HEK293 (cell line): ENCODE measurements around the gene OGFOD2.
A peak's percentile ranks its signal among the peaks of the same experiment; 100 is the strongest.

Experiments
- CTCF ChIA-PET: fragments of 350-600 bp; formaldehyde crosslinking; extraction: SDS; loops from one replicate; lab custom pipeline; 2021; ENCODE audit warnings: antibody characterized with exemption; lab: Yijun Ruan, JAX
- POLR2A ChIA-PET: fragments of 300-600 bp; formaldehyde crosslinking; extraction: SDS; loops from one replicate; lab custom pipeline; 2020; ENCODE audit warnings: antibody characterized with exemption, inconsistent platforms; lab: Yijun Ruan, JAX
- H3K27ac ChIP-seq: fragments of 200-500 bp; sonication (Bioruptor generic); 2 replicates; pipeline ENCODE4 v1.5.1; 2014; ENCODE audit warnings: low read depth, low read length, control low read depth, inconsistent platforms; ENCODE audit errors: extremely low read depth
- H3K36me3 ChIP-seq, 2 experiments: fragments of 200-500 bp in 1 of 2; sonication (Bioruptor generic) in 1 of 2; 1 replicate in 1 of 2; 2 replicates in 1 of 2; pipeline ENCODE4 v1.5.1; 2014 to 2017; ENCODE audit warnings: inconsistent platforms in 2 of 2, low read length in 2 of 2; ENCODE audit not compliant: control insufficient read depth in 2 of 2, insufficient read depth in 1 of 2
- H3K4me1 ChIP-seq: fragments of 200-500 bp; sonication (Bioruptor generic); 2 replicates; pipeline ENCODE4 v1.5.1; 2014; ENCODE audit warnings: mild to moderate bottlenecking, low read length, inconsistent platforms; ENCODE audit not compliant: control insufficient read depth, insufficient read depth
- H3K4me3 ChIP-seq: 2 replicates; pipeline ENCODE4 v1.5.1; 2011; ENCODE audit warnings: low read depth, mild to moderate bottlenecking, control low read depth, low read length, moderate library complexity
- H3K9me3 ChIP-seq: fragments of 200-500 bp; sonication (Bioruptor generic); 2 replicates; pipeline ENCODE4 v1.5.1; 2014; ENCODE audit warnings: low read depth, low read length, inconsistent platforms; ENCODE audit not compliant: control insufficient read depth, insufficient read depth
- EGR2 ChIP-seq: fragments of 450-650 bp; formaldehyde crosslinking; IDR thresholded peaks from 2 replicates; pipeline ENCODE4 v1.5.1; 2016; ENCODE audit warnings: low read depth, missing biosample characterization, missing genetic modification characterization
- KLF1 ChIP-seq: fragments of 450-650 bp; formaldehyde crosslinking; IDR thresholded peaks from 2 replicates; pipeline ENCODE4 v1.5.1; 2016; ENCODE audit warnings: missing biosample characterization, missing genetic modification characterization
- KLF10 ChIP-seq: fragments of 450-650 bp; IDR thresholded peaks from 2 replicates; pipeline ENCODE4 v1.5.1; 2018; ENCODE audit warnings: missing biosample characterization, mild to moderate bottlenecking, missing genetic modification characterization
- KLF16 ChIP-seq: fragments of 450-650 bp; formaldehyde crosslinking; IDR thresholded peaks from 2 replicates; pipeline ENCODE4 v1.5.1; 2017; ENCODE audit warnings: missing biosample characterization, missing genetic modification characterization
- KLF8 ChIP-seq: fragments of 450-650 bp; formaldehyde crosslinking; IDR thresholded peaks from 2 replicates; pipeline ENCODE4 v1.5.1; 2016; ENCODE audit warnings: missing biosample characterization, missing genetic modification characterization
- SCRT2 ChIP-seq: fragments of 450-650 bp; formaldehyde crosslinking; IDR thresholded peaks from 2 replicates; pipeline ENCODE4 v1.5.1; 2016; ENCODE audit warnings: missing biosample characterization, missing genetic modification characterization
- SP2 ChIP-seq: fragments of 450-650 bp; formaldehyde crosslinking; IDR thresholded peaks from 2 replicates; pipeline ENCODE4 v1.5.1; 2016; ENCODE audit warnings: missing biosample characterization, missing genetic modification characterization
- SP7 ChIP-seq: fragments of 450-650 bp; formaldehyde crosslinking; IDR thresholded peaks from 2 replicates; pipeline ENCODE4 v1.5.1; 2016; ENCODE audit warnings: missing biosample characterization, missing genetic modification characterization
- YY1 ChIP-seq: fragments of 450-650 bp; formaldehyde crosslinking; IDR thresholded peaks from 2 replicates; pipeline ENCODE4 v1.5.1; 2018; ENCODE audit warnings: missing biosample characterization, missing genetic modification characterization
- YY2 ChIP-seq: fragments of 450-650 bp; formaldehyde crosslinking; IDR thresholded peaks from 2 replicates; pipeline ENCODE4 v1.5.1; 2016; ENCODE audit warnings: missing biosample characterization, missing genetic modification characterization
- ZBTB1 ChIP-seq: fragments of 450-650 bp; formaldehyde crosslinking; IDR thresholded peaks from 2 replicates; pipeline ENCODE4 v1.5.1; 2016; ENCODE audit warnings: missing biosample characterization, missing genetic modification characterization
- ZBTB17 ChIP-seq: fragments of 450-650 bp; formaldehyde crosslinking; IDR thresholded peaks from 2 replicates; pipeline ENCODE4 v1.5.1; 2016; ENCODE audit warnings: missing biosample characterization, missing genetic modification characterization
- ZNF132 ChIP-seq: fragments of 450-650 bp; formaldehyde crosslinking; IDR thresholded peaks from 2 replicates; pipeline ENCODE4 v1.5.1; 2017; ENCODE audit warnings: missing biosample characterization, missing genetic modification characterization, borderline replicate concordance
- ZNF157 ChIP-seq: fragments of 450-650 bp; formaldehyde crosslinking; IDR thresholded peaks from 2 replicates; pipeline ENCODE4 v1.5.1; 2016; ENCODE audit warnings: missing biosample characterization, missing genetic modification characterization
- ZNF324 ChIP-seq: fragments of 450-650 bp; formaldehyde crosslinking; IDR thresholded peaks from 2 replicates; pipeline ENCODE4 v1.5.1; 2016; ENCODE audit warnings: missing biosample characterization, missing genetic modification characterization
- ZNF354C ChIP-seq: fragments of 450-650 bp; formaldehyde crosslinking; IDR thresholded peaks from 2 replicates; pipeline ENCODE4 v1.5.1; 2016; ENCODE audit warnings: missing biosample characterization, missing genetic modification characterization, low read depth, borderline replicate concordance
- ZNF664 ChIP-seq: fragments of 450-650 bp; formaldehyde crosslinking; IDR thresholded peaks from 2 replicates; pipeline ENCODE4 v1.5.1; 2016; ENCODE audit warnings: missing biosample characterization, missing genetic modification characterization
- ZNF76 ChIP-seq: fragments of 450-650 bp; formaldehyde crosslinking; IDR thresholded peaks from 2 replicates; pipeline ENCODE4; 2016; ENCODE audit warnings: low read depth, missing biosample characterization, missing genetic modification characterization, borderline replicate concordance
- ZSCAN23 ChIP-seq: fragments of 450-650 bp; formaldehyde crosslinking; IDR thresholded peaks from 2 replicates; pipeline ENCODE4 v1.5.1; 2016; ENCODE audit warnings: missing biosample characterization, missing genetic modification characterization
- ZXDB ChIP-seq: fragments of 450-650 bp; formaldehyde crosslinking; IDR thresholded peaks from 2 replicates; pipeline ENCODE4 v1.5.1; 2016; ENCODE audit warnings: missing biosample characterization, missing genetic modification characterization
- TF ChIP-seq, protein P1 (sequence below): fragments of 450-650 bp; formaldehyde crosslinking; IDR thresholded peaks from 2 replicates; pipeline ENCODE4 v1.5.0; 2017; ENCODE audit warnings: missing biosample characterization, missing genetic modification characterization, borderline replicate concordance
- TF ChIP-seq, protein P2 (sequence below): fragments of 450-650 bp; formaldehyde crosslinking; IDR thresholded peaks from 2 replicates; pipeline ENCODE4 v1.5.1; 2016; ENCODE audit warnings: missing biosample characterization, missing genetic modification characterization
- TF ChIP-seq, protein P3 (sequence below): fragments of 450-650 bp; formaldehyde crosslinking; IDR thresholded peaks from 2 replicates; pipeline ENCODE4 v1.5.1; 2016; ENCODE audit warnings: missing biosample characterization, missing genetic modification characterization, borderline replicate concordance
- TF ChIP-seq, protein P4 (sequence below): fragments of 450-650 bp; formaldehyde crosslinking; IDR thresholded peaks from 2 replicates; pipeline ENCODE4 v1.5.1; 2016; ENCODE audit warnings: missing biosample characterization, missing genetic modification characterization, borderline replicate concordance
- TF ChIP-seq, protein P5 (sequence below): fragments of 450-650 bp; formaldehyde crosslinking; IDR thresholded peaks from 2 replicates; pipeline ENCODE4 v1.5.1; 2016; ENCODE audit warnings: missing biosample characterization, missing genetic modification characterization

Gene OGFOD2

DNA sequence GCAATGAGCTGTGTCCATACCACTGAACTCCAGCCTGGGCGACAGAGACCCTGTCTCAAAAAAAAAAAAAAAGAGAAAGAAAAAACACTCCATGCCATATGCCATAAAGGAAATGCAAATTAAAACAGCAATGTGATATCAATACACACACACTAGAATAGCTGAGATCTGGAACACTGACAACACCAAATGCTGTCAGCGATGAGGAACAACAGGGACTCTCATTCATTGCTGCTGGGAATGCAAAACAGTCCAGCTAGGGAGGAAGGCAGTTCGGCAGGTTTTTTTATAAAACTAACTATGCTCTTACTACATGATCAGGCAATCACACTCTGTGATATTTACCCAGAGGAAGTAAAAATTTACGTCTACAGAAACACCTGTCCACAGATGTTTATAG lies 5.4 kb upstream of the OGFOD2 start:
- ChIA-PET CTCF (interaction anchor here (0.6 kb wide), 1 partner anchor 176 kb away, joined by 3 read pairs; no protein-coding TSS in a partner anchor), POLR2A (interaction anchor here (1.6 kb wide), 1 partner anchor 10 kb away, joined by 3 read pairs; no protein-coding TSS in a partner anchor)
- Histone ChIP-seq H3K4me1 (peaks cover 7% of the 10 kb centered on the region), H3K36me3 (no peaks in the 10 kb centered on the region), H3K9me3 (no peaks in the 10 kb centered on the region), H3K4me3 (no peak overlapping the region), H3K27ac (no peak overlapping the region)
- TF ChIP-seq ZNF157 (tag by site-specific recombination) (no peak), YY2 (tag by site-specific recombination) (no peak), ZXDB (tag by site-specific recombination) (no peak), ZBTB17 (tag by site-specific recombination) (no peak), ZNF76 (tag by site-specific recombination) (no peak), ZNF132 (tag by site-specific recombination) (no peak), ZNF354C (tag by site-specific recombination) (no peak)
- TF ChIP-seq, protein P1, sequence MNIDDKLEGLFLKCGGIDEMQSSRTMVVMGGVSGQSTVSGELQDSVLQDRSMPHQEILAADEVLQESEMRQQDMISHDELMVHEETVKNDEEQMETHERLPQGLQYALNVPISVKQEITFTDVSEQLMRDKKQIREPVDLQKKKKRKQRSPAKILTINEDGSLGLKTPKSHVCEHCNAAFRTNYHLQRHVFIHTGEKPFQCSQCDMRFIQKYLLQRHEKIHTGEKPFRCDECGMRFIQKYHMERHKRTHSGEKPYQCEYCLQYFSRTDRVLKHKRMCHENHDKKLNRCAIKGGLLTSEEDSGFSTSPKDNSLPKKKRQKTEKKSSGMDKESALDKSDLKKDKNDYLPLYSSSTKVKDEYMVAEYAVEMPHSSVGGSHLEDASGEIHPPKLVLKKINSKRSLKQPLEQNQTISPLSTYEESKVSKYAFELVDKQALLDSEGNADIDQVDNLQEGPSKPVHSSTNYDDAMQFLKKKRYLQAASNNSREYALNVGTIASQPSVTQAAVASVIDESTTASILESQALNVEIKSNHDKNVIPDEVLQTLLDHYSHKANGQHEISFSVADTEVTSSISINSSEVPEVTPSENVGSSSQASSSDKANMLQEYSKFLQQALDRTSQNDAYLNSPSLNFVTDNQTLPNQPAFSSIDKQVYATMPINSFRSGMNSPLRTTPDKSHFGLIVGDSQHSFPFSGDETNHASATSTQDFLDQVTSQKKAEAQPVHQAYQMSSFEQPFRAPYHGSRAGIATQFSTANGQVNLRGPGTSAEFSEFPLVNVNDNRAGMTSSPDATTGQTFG, result no peak
- TF ChIP-seq, protein P2, sequence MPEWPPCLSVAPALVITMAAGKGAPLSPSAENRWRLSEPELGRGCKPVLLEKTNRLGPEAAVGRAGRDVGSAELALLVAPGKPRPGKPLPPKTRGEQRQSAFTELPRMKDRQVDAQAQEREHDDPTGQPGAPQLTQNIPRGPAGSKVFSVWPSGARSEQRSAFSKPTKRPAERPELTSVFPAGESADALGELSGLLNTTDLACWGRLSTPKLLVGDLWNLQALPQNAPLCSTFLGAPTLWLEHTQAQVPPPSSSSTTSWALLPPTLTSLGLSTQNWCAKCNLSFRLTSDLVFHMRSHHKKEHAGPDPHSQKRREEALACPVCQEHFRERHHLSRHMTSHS (tag by site-specific recombination), result no peak
- TF ChIP-seq, protein P3, sequence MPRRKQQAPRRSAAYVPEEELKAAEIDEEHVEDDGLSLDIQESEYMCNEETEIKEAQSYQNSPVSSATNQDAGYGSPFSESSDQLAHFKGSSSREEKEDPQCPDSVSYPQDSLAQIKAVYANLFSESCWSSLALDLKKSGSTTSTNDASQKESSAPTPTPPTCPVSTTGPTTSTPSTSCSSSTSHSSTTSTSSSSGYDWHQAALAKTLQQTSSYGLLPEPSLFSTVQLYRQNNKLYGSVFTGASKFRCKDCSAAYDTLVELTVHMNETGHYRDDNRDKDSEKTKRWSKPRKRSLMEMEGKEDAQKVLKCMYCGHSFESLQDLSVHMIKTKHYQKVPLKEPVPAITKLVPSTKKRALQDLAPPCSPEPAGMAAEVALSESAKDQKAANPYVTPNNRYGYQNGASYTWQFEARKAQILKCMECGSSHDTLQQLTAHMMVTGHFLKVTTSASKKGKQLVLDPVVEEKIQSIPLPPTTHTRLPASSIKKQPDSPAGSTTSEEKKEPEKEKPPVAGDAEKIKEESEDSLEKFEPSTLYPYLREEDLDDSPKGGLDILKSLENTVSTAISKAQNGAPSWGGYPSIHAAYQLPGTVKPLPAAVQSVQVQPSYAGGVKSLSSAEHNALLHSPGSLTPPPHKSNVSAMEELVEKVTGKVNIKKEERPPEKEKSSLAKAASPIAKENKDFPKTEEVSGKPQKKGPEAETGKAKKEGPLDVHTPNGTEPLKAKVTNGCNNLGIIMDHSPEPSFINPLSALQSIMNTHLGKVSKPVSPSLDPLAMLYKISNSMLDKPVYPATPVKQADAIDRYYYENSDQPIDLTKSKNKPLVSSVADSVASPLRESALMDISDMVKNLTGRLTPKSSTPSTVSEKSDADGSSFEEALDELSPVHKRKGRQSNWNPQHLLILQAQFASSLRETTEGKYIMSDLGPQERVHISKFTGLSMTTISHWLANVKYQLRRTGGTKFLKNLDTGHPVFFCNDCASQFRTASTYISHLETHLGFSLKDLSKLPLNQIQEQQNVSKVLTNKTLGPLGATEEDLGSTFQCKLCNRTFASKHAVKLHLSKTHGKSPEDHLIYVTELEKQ, result no peak
- TF ChIP-seq, protein P4, sequence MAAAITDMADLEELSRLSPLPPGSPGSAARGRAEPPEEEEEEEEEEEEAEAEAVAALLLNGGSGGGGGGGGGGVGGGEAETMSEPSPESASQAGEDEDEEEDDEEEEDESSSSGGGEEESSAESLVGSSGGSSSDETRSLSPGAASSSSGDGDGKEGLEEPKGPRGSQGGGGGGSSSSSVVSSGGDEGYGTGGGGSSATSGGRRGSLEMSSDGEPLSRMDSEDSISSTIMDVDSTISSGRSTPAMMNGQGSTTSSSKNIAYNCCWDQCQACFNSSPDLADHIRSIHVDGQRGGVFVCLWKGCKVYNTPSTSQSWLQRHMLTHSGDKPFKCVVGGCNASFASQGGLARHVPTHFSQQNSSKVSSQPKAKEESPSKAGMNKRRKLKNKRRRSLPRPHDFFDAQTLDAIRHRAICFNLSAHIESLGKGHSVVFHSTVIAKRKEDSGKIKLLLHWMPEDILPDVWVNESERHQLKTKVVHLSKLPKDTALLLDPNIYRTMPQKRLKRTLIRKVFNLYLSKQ, result no peak

DNA sequence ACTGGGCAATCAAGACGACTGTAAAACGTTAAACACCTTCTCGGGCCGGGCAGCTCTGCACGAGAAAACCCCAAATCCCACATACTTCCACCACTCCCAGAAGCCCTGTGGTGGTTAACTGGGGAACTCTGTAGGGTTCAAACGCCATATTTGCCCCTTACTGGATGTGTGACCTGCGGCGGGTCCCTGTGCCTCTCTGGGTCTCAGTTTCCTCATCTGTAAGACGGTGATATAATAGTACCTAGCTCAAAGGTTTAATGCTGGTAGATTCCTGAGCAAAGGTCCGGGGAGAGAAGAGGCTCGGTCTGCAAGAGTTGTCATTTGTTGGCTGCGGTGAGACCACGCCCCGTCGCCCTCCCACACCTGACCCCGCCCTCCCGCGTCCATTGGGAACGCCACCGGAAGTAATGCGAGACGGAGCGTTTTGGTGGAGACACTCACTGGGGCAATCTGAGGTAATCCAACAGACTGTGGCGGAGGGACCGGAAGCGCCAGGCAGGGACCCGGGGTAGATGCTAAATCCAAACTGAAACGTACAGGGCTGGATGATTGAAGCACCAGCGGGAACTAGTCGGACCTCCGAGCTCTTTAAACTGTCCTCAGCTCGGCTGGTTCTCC lies 661 bp upstream of the OGFOD2 start:
- ChIA-PET CTCF (interaction anchor here (0.6 to 2.4 kb wide), 4 partner anchors 39 to 264 kb away, joined by 3 to 9 read pairs (median 4); no protein-coding TSS in a partner anchor), POLR2A (interaction anchor here (0.5 to 3.7 kb wide), 13 partner anchors 8 to 872 kb away, joined by 3 to 36 read pairs (median 3); partner anchors contain the start of genes ABCB9, MPHOSPH9 and MTRFR)
- Histone ChIP-seq H3K27ac (peak overlapping the region; percentile 83), H3K9me3 (no peaks in the 10 kb centered on the region), H3K36me3 (peaks cover 0 to 27% of the 10 kb centered on the region in 2 experiments; a peak in 1 of 3 replicates), H3K4me3 (peak overlapping the region; percentile 87), H3K4me1 (no peaks in the 10 kb centered on the region)
- TF ChIP-seq ZNF664 (tag by site-specific recombination) (peak; percentile 38; the same call in 1 of the 2 replicates), KLF16 (peak; percentile 70), KLF8 (tag by site-specific recombination) (peak; percentile 94), KLF1 (tag by site-specific recombination) (peak; percentile 74), ZNF324 (tag by site-specific recombination) (peak; percentile 65; the same call in 1 of the 2 replicates), EGR2 (peak; percentile 37; the same call in 1 of the 2 replicates), ZBTB1 (peak; percentile 84; the same call in 1 of the 2 replicates), SP7 (tag by site-specific recombination) (peak; percentile 48), SP2 (tag by site-specific recombination) (peak; percentile 86), YY2 (tag by site-specific recombination) (peak; percentile 37; the same call in 1 of the 2 replicates), KLF10 (peak; percentile 70; the same call in 1 of the 2 replicates), YY1 (tag by site-specific recombination) (peak; percentile 75), ZSCAN23 (tag by site-specific recombination) (0 out of 2 replicates have a peak, but pooled peaks have one; percentile 17), ZNF132 (tag by site-specific recombination) (no peak), SCRT2 (tag by site-specific recombination) (no peak)
- TF ChIP-seq, protein P5, sequence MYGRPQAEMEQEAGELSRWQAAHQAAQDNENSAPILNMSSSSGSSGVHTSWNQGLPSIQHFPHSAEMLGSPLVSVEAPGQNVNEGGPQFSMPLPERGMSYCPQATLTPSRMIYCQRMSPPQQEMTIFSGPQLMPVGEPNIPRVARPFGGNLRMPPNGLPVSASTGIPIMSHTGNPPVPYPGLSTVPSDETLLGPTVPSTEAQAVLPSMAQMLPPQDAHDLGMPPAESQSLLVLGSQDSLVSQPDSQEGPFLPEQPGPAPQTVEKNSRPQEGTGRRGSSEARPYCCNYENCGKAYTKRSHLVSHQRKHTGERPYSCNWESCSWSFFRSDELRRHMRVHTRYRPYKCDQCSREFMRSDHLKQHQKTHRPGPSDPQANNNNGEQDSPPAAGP (tag by site-specific recombination), result peak; percentile 37; the same call in 1 of the 2 replicates
